ENCODE measurements around the gene TMEM178B. TPM values are rescaled to one million over a fixed set of nuclear protein-coding genes. Genes with fewer than 3 reads are reported as not detected.

The TMEM178B gene
- total RNA-seq, 2 donors from 2014 or later = 1.7 to 4.1 TPM

GRCh38 chr7:141390339-141390738 is 316.5 kb downstream of the TMEM178B start:
- no peak overlapping the region for H3K27ac ChIP-seq (ENCODE audit: low read depth, low read length)
- TF ChIP-seq, protein P1, sequence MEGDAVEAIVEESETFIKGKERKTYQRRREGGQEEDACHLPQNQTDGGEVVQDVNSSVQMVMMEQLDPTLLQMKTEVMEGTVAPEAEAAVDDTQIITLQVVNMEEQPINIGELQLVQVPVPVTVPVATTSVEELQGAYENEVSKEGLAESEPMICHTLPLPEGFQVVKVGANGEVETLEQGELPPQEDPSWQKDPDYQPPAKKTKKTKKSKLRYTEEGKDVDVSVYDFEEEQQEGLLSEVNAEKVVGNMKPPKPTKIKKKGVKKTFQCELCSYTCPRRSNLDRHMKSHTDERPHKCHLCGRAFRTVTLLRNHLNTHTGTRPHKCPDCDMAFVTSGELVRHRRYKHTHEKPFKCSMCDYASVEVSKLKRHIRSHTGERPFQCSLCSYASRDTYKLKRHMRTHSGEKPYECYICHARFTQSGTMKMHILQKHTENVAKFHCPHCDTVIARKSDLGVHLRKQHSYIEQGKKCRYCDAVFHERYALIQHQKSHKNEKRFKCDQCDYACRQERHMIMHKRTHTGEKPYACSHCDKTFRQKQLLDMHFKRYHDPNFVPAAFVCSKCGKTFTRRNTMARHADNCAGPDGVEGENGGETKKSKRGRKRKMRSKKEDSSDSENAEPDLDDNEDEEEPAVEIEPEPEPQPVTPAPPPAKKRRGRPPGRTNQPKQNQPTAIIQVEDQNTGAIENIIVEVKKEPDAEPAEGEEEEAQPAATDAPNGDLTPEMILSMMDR (conservative IDR thresholded peaks at IDR 0.05) = no peak
- WGBS, 2 experiments (ENCODE audit: insufficient coverage in 1 of 2, insufficient read length in 1 of 2) = 90 to 92% methylated on average over 6 of the region's 6 CpGs
- no peak for DNase-seq
- no peak overlapping the region for H3K4me3 ChIP-seq (ENCODE audit: low read length)
- no peaks in the 10 kb centered on the region for H3K36me3 ChIP-seq (ENCODE audit: control insufficient read depth, insufficient read depth, low read length)
- Mint-ChIP-seq H3K27me3 (ENCODE audit: insufficient read depth) (no peaks in the 10 kb centered on the region), H3K27ac (no peak overlapping the region), H3K4me1 (peaks cover 6% of the 10 kb centered on the region), H3K9me3 (no peaks in the 10 kb centered on the region), H3K36me3 (ENCODE audit: low read depth) (no peaks in the 10 kb centered on the region), H3K4me3 (no peak overlapping the region)
- peaks cover 2% of the 10 kb centered on the region for H3K4me1 ChIP-seq (ENCODE audit: control insufficient read depth, insufficient read depth, low read length)
- H3K9ac ChIP-seq (ENCODE audit: extremely low read depth, low read length, poor library complexity, severe bottlenecking) = no peak overlapping the region
- no peaks in the 10 kb centered on the region for H3K9me3 ChIP-seq (ENCODE audit: control insufficient read depth, low read length)
- no peaks in the 10 kb centered on the region for H3K27me3 ChIP-seq (ENCODE audit: control insufficient read depth, insufficient read depth, low read length, poor library complexity, severe bottlenecking)

GRCh38 chr7:141393056-141393455 is 319.2 kb downstream of the TMEM178B start:
- H3K4me1 Mint-ChIP-seq = peaks cover 6% of the 10 kb centered on the region
- Histone ChIP-seq H3K4me1 (ENCODE audit: control insufficient read depth, insufficient read depth, low read length) (peaks cover 2% of the 10 kb centered on the region), H3K9me3 (ENCODE audit: control insufficient read depth, low read length) (no peaks in the 10 kb centered on the region), H3K27ac (ENCODE audit: low read depth, low read length) (no peak overlapping the region), H3K4me3 (ENCODE audit: low read length) (no peak overlapping the region), H3K27me3 (ENCODE audit: control insufficient read depth, insufficient read depth, low read length, poor library complexity, severe bottlenecking) (no peaks in the 10 kb centered on the region), H3K36me3 (ENCODE audit: control insufficient read depth, insufficient read depth, low read length) (no peaks in the 10 kb centered on the region), H3K9ac (ENCODE audit: extremely low read depth, low read length, poor library complexity, severe bottlenecking) (no peak overlapping the region)
- no peak overlapping the region for H3K4me3 Mint-ChIP-seq
- no peaks in the 10 kb centered on the region for H3K27me3 Mint-ChIP-seq (ENCODE audit: insufficient read depth)
- H3K9me3 Mint-ChIP-seq = no peaks in the 10 kb centered on the region
- DNase-seq = no peak
- WGBS, 2 experiments (ENCODE audit: insufficient coverage in 1 of 2, insufficient read length in 1 of 2) = 75 to 80% methylated on average over 2 to 4 of the region's 4 CpGs
- H3K27ac Mint-ChIP-seq = no peak overlapping the region
- TF ChIP-seq, protein P1 (conservative IDR thresholded peaks at IDR 0.05) = no peak
- H3K36me3 Mint-ChIP-seq (ENCODE audit: low read depth) = no peaks in the 10 kb centered on the region

DNA sequence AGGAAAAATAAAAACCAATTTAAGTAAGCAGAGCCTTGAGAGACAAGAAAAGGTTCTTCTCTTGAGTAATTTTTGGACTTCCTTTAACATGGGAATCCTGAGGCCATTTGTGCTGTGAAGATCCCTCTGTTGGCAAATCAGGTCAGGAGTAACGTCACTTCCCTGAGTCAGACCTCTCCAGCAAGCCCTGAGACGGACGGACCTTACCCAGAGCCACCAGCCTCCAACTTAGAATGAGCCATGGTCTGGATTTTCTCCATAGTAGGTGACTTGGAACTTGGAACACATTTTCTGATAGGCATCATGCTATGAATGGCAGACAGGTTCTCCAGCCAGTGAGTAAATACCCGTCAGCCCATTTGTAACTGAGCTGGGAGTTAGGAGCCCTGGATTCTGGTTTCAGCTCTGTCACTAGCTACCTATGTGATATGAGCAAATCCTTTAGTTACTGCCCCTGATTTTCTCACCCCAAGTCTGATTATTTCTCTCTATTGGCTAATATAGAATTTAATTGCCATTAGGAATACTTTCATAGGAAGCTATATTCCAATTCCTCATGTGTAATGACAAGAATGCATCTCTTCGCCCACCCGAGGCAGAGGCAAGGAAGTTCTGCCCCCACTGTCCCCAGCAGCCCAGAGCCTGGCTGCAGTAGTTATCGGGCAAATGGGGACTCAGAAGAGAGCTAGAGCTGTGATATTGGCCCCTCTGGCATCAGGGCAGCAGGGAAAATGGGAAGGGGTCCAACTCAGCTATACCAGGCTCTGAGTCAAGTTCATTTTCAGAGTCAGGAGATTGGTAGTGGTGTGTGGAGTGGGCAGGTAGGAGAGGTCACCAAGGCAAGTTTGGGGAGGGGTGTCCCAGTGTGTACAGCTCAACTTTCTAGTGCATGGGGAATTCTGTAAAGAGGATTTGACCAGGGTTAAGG is 323.6 kb downstream of the TMEM178B start:
- no peaks in the 10 kb centered on the region for H3K9me3 ChIP-seq (ENCODE audit: control insufficient read depth, low read length)
- Mint-ChIP-seq H3K27ac (no peak overlapping the region), H3K9me3 (no peaks in the 10 kb centered on the region), H3K4me1 (peaks cover 6% of the 10 kb centered on the region), H3K27me3 (ENCODE audit: insufficient read depth) (no peaks in the 10 kb centered on the region), H3K36me3 (ENCODE audit: low read depth) (no peaks in the 10 kb centered on the region), H3K4me3 (no peak overlapping the region)
- no peak overlapping the region for H3K27ac ChIP-seq (ENCODE audit: low read depth, low read length)
- no peak overlapping the region for H3K9ac ChIP-seq (ENCODE audit: extremely low read depth, low read length, poor library complexity, severe bottlenecking)
- no peaks in the 10 kb centered on the region for H3K36me3 ChIP-seq (ENCODE audit: control insufficient read depth, insufficient read depth, low read length)
- H3K27me3 ChIP-seq (ENCODE audit: control insufficient read depth, insufficient read depth, low read length, poor library complexity, severe bottlenecking) = no peaks in the 10 kb centered on the region
- no peak for DNase-seq
- H3K4me3 ChIP-seq (ENCODE audit: low read length) = no peak overlapping the region
- 93 to 98% methylated on average over 5 to 7 of the region's 7 CpGs for WGBS, 2 experiments (ENCODE audit: insufficient coverage in 1 of 2, insufficient read length in 1 of 2)
- TF ChIP-seq, protein P1 (conservative IDR thresholded peaks at IDR 0.05) = no peak
- peaks cover 2% of the 10 kb centered on the region for H3K4me1 ChIP-seq (ENCODE audit: control insufficient read depth, insufficient read depth, low read length)
